RWPE2 (cell line): ENCODE data around the gene PGBD5.

Experiments
- ATAC-seq: fragments of 200-7000 bp; cut with Tn5 transposase; 3 replicates; pipeline ENCODE4 v1.9.1; 2021; ENCODE audit warnings: low read depth
- DNase-seq: peaks from one replicate; pipeline ENCODE4 v3.0.0-alpha.2; 2020; ENCODE audit warnings: low spot score
- H3K27ac ChIP-seq: fragments of 450-650 bp; 2 replicates; pipeline ENCODE4 v1.5.1; 2017; ENCODE audit warnings: mild to moderate bottlenecking; ENCODE audit not compliant: poor library complexity, severe bottlenecking
- H3K27me3 ChIP-seq: fragments of 250-450 bp; sonication (Bioruptor Pico); 2 replicates; pipeline ENCODE4 v1.5.1; 2021; ENCODE audit warnings: mild to moderate bottlenecking, moderate library complexity; ENCODE audit not compliant: insufficient read depth, poor library complexity, severe bottlenecking
- H3K36me3 ChIP-seq: fragments of 250-450 bp; sonication (Bioruptor Pico); 2 replicates; pipeline ENCODE4 v1.5.1; 2020; ENCODE audit warnings: low read depth, mild to moderate bottlenecking, moderate library complexity
- H3K4me1 ChIP-seq: fragments of 250-450 bp; sonication (Bioruptor Pico); 2 replicates; pipeline ENCODE4 v1.5.1; 2021; ENCODE audit warnings: mild to moderate bottlenecking, moderate library complexity; ENCODE audit not compliant: insufficient read depth, poor library complexity, severe bottlenecking
- H3K4me3 ChIP-seq: fragments of 250-450 bp; sonication (Bioruptor Pico); 2 replicates; pipeline ENCODE4 v1.5.1; 2021; ENCODE audit warnings: mild to moderate bottlenecking, moderate library complexity; ENCODE audit not compliant: severe bottlenecking
- H3K9me3 ChIP-seq: fragments of 250-450 bp; sonication (Bioruptor Pico); 2 replicates; pipeline ENCODE4 v1.5.1; 2021; ENCODE audit warnings: mild to moderate bottlenecking, moderate library complexity; ENCODE audit not compliant: severe bottlenecking
- TF ChIP-seq, protein P1 (sequence below): fragments of 450-650 bp; IDR thresholded peaks from one replicate; pipeline ENCODE4 v1.5.1; 2017; ENCODE audit warnings: mild to moderate bottlenecking, moderate library complexity; ENCODE audit not compliant: poor library complexity, severe bottlenecking

The PGBD5 gene

DNA sequence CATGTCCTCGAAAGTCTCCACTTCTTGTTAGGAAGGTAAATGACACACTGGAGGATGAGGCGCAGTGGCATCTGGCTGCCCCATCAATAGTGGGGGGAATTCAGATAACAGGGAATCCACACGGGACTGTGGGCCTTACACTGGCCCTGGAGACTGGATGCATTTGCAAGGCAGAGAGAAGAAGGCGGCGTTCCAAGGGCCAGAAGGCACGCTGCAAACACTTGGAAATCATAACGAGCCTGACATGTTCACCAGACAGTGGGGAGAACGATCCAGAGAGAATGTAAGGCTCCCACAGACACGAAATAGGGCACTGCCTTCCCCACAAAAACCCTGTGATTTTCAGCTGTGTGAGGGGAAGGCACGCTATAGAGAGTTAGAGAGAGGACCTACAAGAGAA lies 70.5 kb downstream of the PGBD5 start:
- H3K4me3 ChIP-seq = no peak overlapping the region
- H3K4me1 ChIP-seq = peaks cover 7% of the 10 kb centered on the region
- H3K36me3 ChIP-seq = no peaks in the 10 kb centered on the region
- DNase-seq = no peak
- TF ChIP-seq, protein P1, sequence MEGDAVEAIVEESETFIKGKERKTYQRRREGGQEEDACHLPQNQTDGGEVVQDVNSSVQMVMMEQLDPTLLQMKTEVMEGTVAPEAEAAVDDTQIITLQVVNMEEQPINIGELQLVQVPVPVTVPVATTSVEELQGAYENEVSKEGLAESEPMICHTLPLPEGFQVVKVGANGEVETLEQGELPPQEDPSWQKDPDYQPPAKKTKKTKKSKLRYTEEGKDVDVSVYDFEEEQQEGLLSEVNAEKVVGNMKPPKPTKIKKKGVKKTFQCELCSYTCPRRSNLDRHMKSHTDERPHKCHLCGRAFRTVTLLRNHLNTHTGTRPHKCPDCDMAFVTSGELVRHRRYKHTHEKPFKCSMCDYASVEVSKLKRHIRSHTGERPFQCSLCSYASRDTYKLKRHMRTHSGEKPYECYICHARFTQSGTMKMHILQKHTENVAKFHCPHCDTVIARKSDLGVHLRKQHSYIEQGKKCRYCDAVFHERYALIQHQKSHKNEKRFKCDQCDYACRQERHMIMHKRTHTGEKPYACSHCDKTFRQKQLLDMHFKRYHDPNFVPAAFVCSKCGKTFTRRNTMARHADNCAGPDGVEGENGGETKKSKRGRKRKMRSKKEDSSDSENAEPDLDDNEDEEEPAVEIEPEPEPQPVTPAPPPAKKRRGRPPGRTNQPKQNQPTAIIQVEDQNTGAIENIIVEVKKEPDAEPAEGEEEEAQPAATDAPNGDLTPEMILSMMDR = no peak
- no peaks in the 10 kb centered on the region for H3K9me3 ChIP-seq
- H3K27ac ChIP-seq = no peak overlapping the region
- ATAC-seq = no peak
- no peaks in the 10 kb centered on the region for H3K27me3 ChIP-seq

DNA sequence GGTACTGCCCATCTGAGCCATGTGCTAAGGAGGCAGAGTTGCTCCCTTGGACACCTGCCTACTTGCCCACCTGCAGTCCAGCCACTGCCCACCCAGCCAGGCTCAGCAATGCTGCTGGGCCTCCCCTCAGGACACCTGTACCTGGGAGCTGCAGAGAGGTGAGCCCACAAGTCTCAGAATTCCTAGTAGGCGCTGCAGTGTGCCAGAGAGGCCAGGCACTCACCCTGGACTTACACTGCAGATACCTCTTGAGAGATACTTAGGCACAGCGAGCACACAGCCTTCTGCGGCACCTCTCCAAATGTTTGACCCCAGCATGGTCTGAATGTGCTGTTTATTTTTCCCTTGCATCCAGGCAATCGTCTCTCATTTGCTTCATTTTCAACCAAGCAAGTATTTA lies 71.0 kb downstream of the PGBD5 start:
- H3K4me1 ChIP-seq = peaks cover 3% of the 10 kb centered on the region

DNA sequence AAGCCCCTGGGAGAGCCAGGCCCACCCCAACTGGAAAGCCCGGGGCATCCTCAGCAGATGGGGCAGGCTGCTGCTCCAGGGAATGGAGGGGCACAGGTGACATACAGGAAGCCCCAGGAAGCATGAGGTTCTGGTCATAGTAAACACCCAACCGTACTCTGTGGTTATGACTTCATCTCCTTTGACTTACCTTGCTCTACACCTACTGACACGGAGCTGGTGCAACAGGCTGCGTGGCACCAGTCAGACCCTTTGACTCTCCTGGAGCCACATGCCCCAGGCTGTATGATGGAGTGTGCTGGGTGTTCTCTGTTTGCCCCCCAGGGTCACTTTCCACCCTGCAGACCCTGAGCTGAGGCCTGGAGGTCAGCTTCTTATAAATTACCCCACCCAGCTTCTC lies 72.1 kb downstream of the PGBD5 start:
- no peaks in the 10 kb centered on the region for H3K9me3 ChIP-seq
- ATAC-seq = no peak
- H3K4me1 ChIP-seq = no peaks in the 10 kb centered on the region
- H3K36me3 ChIP-seq = no peaks in the 10 kb centered on the region
- H3K27ac ChIP-seq = no peak overlapping the region
- H3K4me3 ChIP-seq = no peak overlapping the region
- DNase-seq = no peak
- TF ChIP-seq, protein P1 = no peak
- no peaks in the 10 kb centered on the region for H3K27me3 ChIP-seq

More for the DNA sequence above, 71.0 kb downstream of the PGBD5 start:
- H3K9me3 ChIP-seq = no peaks in the 10 kb centered on the region
- DNase-seq (no peak), ATAC-seq (no peak)
- H3K36me3 ChIP-seq = no peaks in the 10 kb centered on the region
- no peaks in the 10 kb centered on the region for H3K27me3 ChIP-seq
- H3K4me3 ChIP-seq = no peak overlapping the region
- H3K27ac ChIP-seq = no peak overlapping the region
- TF ChIP-seq, protein P1 = no peak

DNA sequence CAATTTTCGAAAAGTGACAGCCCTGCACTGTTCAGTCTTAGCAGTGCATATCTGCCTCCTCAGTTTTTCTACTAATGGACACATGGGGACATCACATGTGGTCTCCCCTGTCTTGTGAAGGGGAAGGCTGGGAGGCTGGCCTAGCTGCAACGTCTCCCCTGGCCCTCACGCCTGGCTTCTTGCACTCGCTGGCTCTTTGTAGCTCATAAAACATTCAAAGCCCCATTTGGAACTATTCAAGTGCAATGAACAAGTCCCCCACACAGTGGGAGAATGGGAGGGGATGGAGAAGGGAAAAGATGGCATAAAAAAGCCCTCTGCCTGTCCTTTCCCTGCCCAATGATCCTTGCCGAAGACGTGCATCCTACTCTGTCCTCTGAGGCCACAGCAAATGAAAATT lies 73.6 kb downstream of the PGBD5 start:
- Histone ChIP-seq H3K4me1 (no peaks in the 10 kb centered on the region), H3K9me3 (no peaks in the 10 kb centered on the region), H3K27me3 (no peaks in the 10 kb centered on the region), H3K4me3 (no peak overlapping the region), H3K27ac (no peak overlapping the region), H3K36me3 (no peaks in the 10 kb centered on the region)
- no peak for DNase-seq
- ATAC-seq = no peak
- TF ChIP-seq, protein P1 = no peak

DNA sequence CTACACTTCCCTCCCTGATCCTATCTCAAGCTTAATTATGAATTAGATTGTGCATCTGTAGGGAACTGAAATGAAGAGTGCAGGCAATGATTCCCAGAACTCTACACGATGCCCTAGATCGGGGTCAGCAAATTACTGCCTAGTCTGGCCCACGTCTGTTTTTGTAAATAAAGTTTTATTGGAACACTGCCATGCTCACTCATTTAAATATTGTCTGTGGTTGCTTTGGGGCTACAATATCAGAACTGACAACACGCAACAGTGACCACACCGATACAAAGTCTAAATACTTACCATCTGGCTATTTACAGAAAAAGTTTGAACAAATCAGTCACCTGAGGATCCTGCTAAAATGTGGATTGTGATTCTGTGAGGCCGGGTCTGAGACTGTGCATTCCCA lies 74.1 kb downstream of the PGBD5 start:
- no peaks in the 10 kb centered on the region for H3K36me3 ChIP-seq
- no peak overlapping the region for H3K27ac ChIP-seq
- DNase-seq (no peak), ATAC-seq (no peak)
- H3K9me3 ChIP-seq = no peaks in the 10 kb centered on the region
- H3K4me1 ChIP-seq = no peaks in the 10 kb centered on the region
- H3K4me3 ChIP-seq = no peak overlapping the region
- no peaks in the 10 kb centered on the region for H3K27me3 ChIP-seq
- TF ChIP-seq, protein P1 = no peak
